Tibial nerve (tissue), 4 donors: Measurements from ENCODE around the gene NEDD4L.

Source experiments
- CTCF ChIP-seq, 5 experiments: fragments of 200-600 bp in 3 of 5; fragments of 450-650 bp in 2 of 5; sonication (generic) in 3 of 5; IDR thresholded peaks; one replicate each; pipeline ENCODE4 v1.5.1; 2016 to 2019; ENCODE audit warnings: antibody characterized with exemption in 5 of 5, mild to moderate bottlenecking in 3 of 5, moderate library complexity in 2 of 5
- EP300 ChIP-seq, 2 donors: sonication (generic); formaldehyde crosslinking; IDR thresholded peaks; one replicate each; pipeline ENCODE4 v1.6.1; 2017; ENCODE audit warnings: antibody characterized with exemption in 2 of 2, mild to moderate bottlenecking in 1 of 2
- POLR2A ChIP-seq, 2 donors: fragments of 450-650 bp; IDR thresholded peaks; one replicate each; pipeline ENCODE4 v1.6.1; 2017; ENCODE audit warnings: antibody characterized with exemption in 2 of 2, mild to moderate bottlenecking in 2 of 2, moderate library complexity in 2 of 2

GRCh38 chr18:58076052-58076451 is 32.0 kb downstream of the NEDD4L start:
- TF ChIP-seq CTCF (IDR thresholded peaks at IDR 0.05) = no peak
- TF ChIP-seq POLR2A (IDR thresholded peaks at IDR 0.05) = no peak
- no peak for TF ChIP-seq EP300 (IDR thresholded peaks at IDR 0.05)
